ENCODE results near the gene TMED9. TPM values are rescaled to one million over a fixed set of nuclear protein-coding genes. Genes with fewer than 3 reads are reported as not detected.

Gene TMED9
- polyA plus RNA-seq, 1 donor (not counting 4 experiments of a cell fraction or from before 2014, with no cell fraction given) = 247 TPM

GRCh38 chr5:177547736-177548135 lies 44.3 kb upstream of the TMED9 start:
- no peak overlapping the region for H3K27ac ChIP-seq (ENCODE audit: control insufficient read depth, insufficient read depth, low read length)
- FAIRE-seq (no peak), DNase-seq (ENCODE audit: low read depth, low spot score) (no peak)

GRCh38 chr5:177548495-177548894 lies 43.5 kb upstream of the TMED9 start:
- dilution Hi-C loops (cut with MboI; ENCODE audit: extremely low pct_ligation_motif_present, low sequenced_read_pairs) = no loop called here
- H3K27ac ChIP-seq (ENCODE audit: control insufficient read depth, insufficient read depth, low read length) = no peak overlapping the region
- H3K27me3 ChIP-seq (ENCODE audit: control insufficient read depth, extremely low read depth, insufficient read depth, low read length) = no peaks in the 10 kb centered on the region
- H3K4me3 ChIP-seq (ENCODE audit: control insufficient read depth in 2 of 3, extremely low read depth in 1 of 3, insufficient read depth in 2 of 3, low read depth in 1 of 3, low read length in 3 of 3) = no peak overlapping the region
- DNase-seq (ENCODE audit: low read depth, low spot score) = no peak
- FAIRE-seq = no peak
- peaks cover 13% of the 10 kb centered on the region for H4K20me1 ChIP-seq (ENCODE audit: control insufficient read depth, extremely low read depth, insufficient read depth, low read length)
- no peaks in the 10 kb centered on the region for H3K9me3 ChIP-seq (ENCODE audit: control insufficient read depth, low read depth, low read length)
- peaks cover 78% of the 10 kb centered on the region for H3K79me2 ChIP-seq (ENCODE audit: control insufficient read depth, insufficient read depth, low read length)
- H3K9ac ChIP-seq (ENCODE audit: control insufficient read depth, extremely low read depth, insufficient read depth, low read length) = no peak overlapping the region
- peaks cover 33% of the 10 kb centered on the region for H3K4me1 ChIP-seq (ENCODE audit: control insufficient read depth, extremely low read depth, insufficient read depth, low read length)
- peaks cover 4% of the 10 kb centered on the region for H3K9me1 ChIP-seq (ENCODE audit: control insufficient read depth, extremely low read depth, insufficient read depth, low read length)
- no peak overlapping the region for H3K4me2 ChIP-seq (ENCODE audit: control insufficient read depth, extremely low read depth, insufficient read depth, low read depth, low read length)
- no peak for TF ChIP-seq EZH2 (IDR thresholded peaks at IDR 0.05; ENCODE audit: low read length)
- TF ChIP-seq CTCF (optimal IDR thresholded peaks at IDR 0.05 in 1 of 3, IDR thresholded peaks at IDR 0.05 in 1 of 3, conservative IDR thresholded peaks at IDR 0.05 in 1 of 3; ENCODE audit: extremely low read depth in 1 of 3, insufficient read depth in 2 of 3, low read length in 3 of 3) = no peak
- no peak overlapping the region for H2AFZ ChIP-seq (ENCODE audit: control insufficient read depth, low read length)
- H3K36me3 ChIP-seq (ENCODE audit: control insufficient read depth in 2 of 2, extremely low read depth in 1 of 2, insufficient read depth in 2 of 2, low read length in 2 of 2) = peaks cover 9 to 11% of the 10 kb centered on the region in 2 experiments

More at GRCh38 chr5:177547736-177548135, 44.3 kb upstream of the TMED9 start:
- Histone ChIP-seq H3K79me2 (ENCODE audit: control insufficient read depth, insufficient read depth, low read length) (peaks cover 78% of the 10 kb centered on the region), H3K4me2 (ENCODE audit: control insufficient read depth, extremely low read depth, insufficient read depth, low read depth, low read length) (no peak overlapping the region), H4K20me1 (ENCODE audit: control insufficient read depth, extremely low read depth, insufficient read depth, low read length) (peaks cover 13% of the 10 kb centered on the region), H3K9me1 (ENCODE audit: control insufficient read depth, extremely low read depth, insufficient read depth, low read length) (peaks cover 4% of the 10 kb centered on the region), H2AFZ (ENCODE audit: control insufficient read depth, low read length) (no peak overlapping the region), H3K4me3 (ENCODE audit: control insufficient read depth in 2 of 3, extremely low read depth in 1 of 3, insufficient read depth in 2 of 3, low read depth in 1 of 3, low read length in 3 of 3) (no peak overlapping the region), H3K4me1 (ENCODE audit: control insufficient read depth, extremely low read depth, insufficient read depth, low read length) (peaks cover 29% of the 10 kb centered on the region), H3K9ac (ENCODE audit: control insufficient read depth, extremely low read depth, insufficient read depth, low read length) (no peak overlapping the region), H3K36me3 (ENCODE audit: control insufficient read depth in 2 of 2, extremely low read depth in 1 of 2, insufficient read depth in 2 of 2, low read length in 2 of 2) (peaks cover 7 to 11% of the 10 kb centered on the region in 2 experiments), H3K27me3 (ENCODE audit: control insufficient read depth, extremely low read depth, insufficient read depth, low read length) (no peaks in the 10 kb centered on the region), H3K9me3 (ENCODE audit: control insufficient read depth, low read depth, low read length) (no peaks in the 10 kb centered on the region)
- dilution Hi-C loops (cut with MboI; ENCODE audit: extremely low pct_ligation_motif_present, low sequenced_read_pairs) = no loop called here
- TF ChIP-seq EZH2 (IDR thresholded peaks at IDR 0.05; ENCODE audit: low read length) (no peak), CTCF (optimal IDR thresholded peaks at IDR 0.05 in 1 of 3, IDR thresholded peaks at IDR 0.05 in 1 of 3, conservative IDR thresholded peaks at IDR 0.05 in 1 of 3; ENCODE audit: extremely low read depth in 1 of 3, insufficient read depth in 2 of 3, low read length in 3 of 3) (no peak)
